HUES64 (cell line): ENCODE data around the gene MUC15.

Experiments used
- H3K27ac ChIP-seq: 2 replicates; pipeline ENCODE4 v1.7.0; 2013; ENCODE audit warnings: low read depth, low read length, inconsistent platforms
- H3K27me3 ChIP-seq: 2 replicates; pipeline ENCODE4 v1.6.1; 2013; ENCODE audit warnings: mild to moderate bottlenecking, low read length; ENCODE audit not compliant: insufficient read depth
- H3K36me3 ChIP-seq: 2 replicates; pipeline ENCODE4 v1.6.1; 2013; ENCODE audit warnings: mild to moderate bottlenecking, low read length; ENCODE audit not compliant: insufficient read depth
- H3K4me1 ChIP-seq: 2 replicates; pipeline ENCODE4 v1.6.1; 2013; ENCODE audit warnings: mild to moderate bottlenecking, low read length, moderate library complexity; ENCODE audit not compliant: insufficient read depth
- H3K4me3 ChIP-seq: 2 replicates; pipeline ENCODE4 v1.5.1; 2013; ENCODE audit warnings: mild to moderate bottlenecking, low read length, moderate library complexity
- H3K9ac ChIP-seq: 2 replicates; pipeline ENCODE4 v1.6.1; 2013; ENCODE audit warnings: mild to moderate bottlenecking, low read depth, low read length
- H3K9me3 ChIP-seq: 2 replicates; pipeline ENCODE4 v1.6.1; 2013; ENCODE audit warnings: low read depth, low read length; ENCODE audit not compliant: insufficient read depth
- WGBS: fragments of 150-250, 120-280 bp; methylation state at CpG from one replicate; pipeline ENCODE4 v1.1.7; 2013; ENCODE audit warnings: missing lambda C conversion rate; 5-methylcytosine and 5-hydroxymethylcytosine counted together

Gene MUC15

DNA sequence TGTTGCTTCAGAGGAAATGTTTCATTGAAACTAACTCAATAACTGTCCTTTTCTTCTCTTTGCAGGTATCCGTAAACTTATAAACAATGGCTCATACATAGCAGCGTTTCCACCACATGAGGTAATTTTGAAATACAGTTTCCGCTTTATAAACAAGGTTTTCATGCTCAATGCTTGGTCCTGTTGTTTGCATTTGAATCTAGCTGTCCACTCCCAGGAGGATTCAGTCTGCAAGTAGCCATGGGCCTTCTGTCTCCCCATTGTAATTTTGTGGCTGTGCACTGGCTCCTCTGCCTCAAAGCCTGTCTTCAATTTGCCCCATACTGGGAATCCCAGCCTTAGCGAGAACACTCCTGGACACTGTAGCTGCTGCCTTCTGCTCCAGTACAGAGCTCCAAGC lies 34.7 kb downstream of the MUC15 start:
- WGBS, result 95% methylated on average over 4 of the region's 4 CpGs
- H3K27ac ChIP-seq, result no peak overlapping the region

DNA sequence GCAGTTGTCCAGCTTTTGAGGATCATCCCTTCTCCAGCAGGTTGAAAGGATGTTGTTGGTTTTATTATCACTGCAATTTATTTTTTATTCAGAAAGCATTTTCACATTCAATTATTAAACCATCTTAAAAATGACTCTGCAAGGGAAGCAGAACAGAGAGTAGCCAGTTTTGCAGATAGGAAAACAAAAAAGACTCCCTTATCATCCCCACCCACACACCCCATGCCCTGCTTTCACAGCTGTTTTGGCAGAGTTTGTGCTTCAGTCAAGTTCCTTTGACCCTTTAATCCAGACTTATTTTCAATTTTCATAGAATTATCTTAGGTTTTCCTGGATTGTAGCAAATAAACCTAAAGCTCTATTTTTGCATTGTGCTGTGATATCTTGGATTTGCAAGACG lies 44.4 kb downstream of the MUC15 start:
- H3K9ac ChIP-seq, result no peak overlapping the region
- H3K9me3 ChIP-seq, result no peaks in the 10 kb centered on the region
- H3K4me1 ChIP-seq, result peaks cover 13% of the 10 kb centered on the region
- no peak overlapping the region for H3K27ac ChIP-seq
- H3K27me3 ChIP-seq, result peaks cover 23% of the 10 kb centered on the region
- no peak overlapping the region for H3K4me3 ChIP-seq
- WGBS, result 79% methylated on average over 1 of the region's 1 CpG
- H3K36me3 ChIP-seq, result no peaks in the 10 kb centered on the region

More for the DNA sequence above, 34.7 kb downstream of the MUC15 start:
- no peaks in the 10 kb centered on the region; the same call in 1 of the 2 replicates for H3K4me1 ChIP-seq
- no peaks in the 10 kb centered on the region for H3K27me3 ChIP-seq
- H3K36me3 ChIP-seq, result no peaks in the 10 kb centered on the region
- H3K9me3 ChIP-seq, result no peaks in the 10 kb centered on the region
- H3K9ac ChIP-seq, result no peak overlapping the region
- H3K4me3 ChIP-seq, result no peak overlapping the region

DNA sequence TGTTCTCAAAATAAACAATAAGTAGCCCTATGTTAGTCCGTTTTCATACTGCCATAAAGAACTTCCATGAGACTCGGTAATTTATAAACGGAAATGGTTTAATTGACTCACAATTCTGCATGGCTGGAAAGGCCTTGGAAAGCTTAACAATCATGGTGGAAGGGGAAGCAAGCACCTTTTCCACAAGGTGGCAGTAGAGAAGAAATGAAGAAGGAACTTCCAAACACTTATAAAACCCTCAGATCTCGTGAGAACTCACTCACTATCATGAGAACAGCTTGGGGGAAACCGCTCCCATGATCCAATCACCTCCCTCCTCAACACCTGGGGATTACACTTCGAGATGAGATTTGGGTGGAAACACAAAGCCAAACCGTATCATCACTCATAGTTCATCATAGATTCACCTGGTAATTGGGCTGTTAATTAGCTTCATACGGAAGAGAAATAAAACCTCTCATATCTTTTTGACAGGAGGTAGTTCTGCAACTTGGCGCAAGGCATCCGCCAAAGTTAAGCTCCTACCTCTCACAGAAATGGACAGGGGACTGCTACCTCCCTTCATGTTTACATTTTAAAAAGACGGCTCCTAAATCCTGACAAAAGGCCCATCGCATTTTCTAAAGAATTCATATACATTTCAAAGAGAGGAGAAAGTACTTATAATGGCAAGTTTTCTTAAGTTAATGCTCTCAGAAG lies 49.0 kb downstream of the MUC15 start:
- 32% methylated on average over 10 of the region's 12 CpGs for WGBS
- Histone ChIP-seq H3K4me3 (peak overlapping the region; percentile 58), H3K9ac (no peak overlapping the region; the same call in 1 of the 2 replicates), H3K36me3 (no peaks in the 10 kb centered on the region), H3K4me1 (peaks cover 9% of the 10 kb centered on the region; the same call in 1 of the 2 replicates), H3K27ac (peak overlapping the region; percentile 69; the same call in 1 of the 2 replicates), H3K27me3 (peaks cover 26% of the 10 kb centered on the region), H3K9me3 (no peaks in the 10 kb centered on the region)

DNA sequence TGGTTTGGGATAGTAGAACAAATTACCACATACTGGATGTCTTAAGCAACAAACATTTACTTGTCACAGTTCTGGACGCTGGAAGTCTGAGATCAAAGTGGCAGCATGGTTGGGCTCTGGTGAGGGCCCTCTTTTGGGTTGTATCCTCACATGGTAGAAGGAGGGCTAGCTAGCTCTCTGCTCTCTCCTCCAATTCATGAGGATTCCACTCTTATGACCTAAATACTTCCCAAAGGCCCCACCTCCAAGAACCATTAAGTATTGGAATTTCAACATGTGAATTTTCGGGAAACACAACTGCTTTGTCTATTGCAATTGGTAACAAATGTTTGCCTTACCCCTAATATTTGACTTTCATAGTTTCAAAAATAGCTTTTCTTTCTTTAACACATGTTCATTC lies 52.6 kb downstream of the MUC15 start:
- 92% methylated on average over 2 of the region's 2 CpGs for WGBS
- peaks cover 9% of the 10 kb centered on the region; the same call in 1 of the 2 replicates for H3K4me1 ChIP-seq
- no peak overlapping the region for H3K4me3 ChIP-seq
- peaks cover 10% of the 10 kb centered on the region for H3K27me3 ChIP-seq
- H3K27ac ChIP-seq, result no peak overlapping the region
- H3K9me3 ChIP-seq, result no peaks in the 10 kb centered on the region
- no peak overlapping the region for H3K9ac ChIP-seq
- H3K36me3 ChIP-seq, result no peaks in the 10 kb centered on the region

DNA sequence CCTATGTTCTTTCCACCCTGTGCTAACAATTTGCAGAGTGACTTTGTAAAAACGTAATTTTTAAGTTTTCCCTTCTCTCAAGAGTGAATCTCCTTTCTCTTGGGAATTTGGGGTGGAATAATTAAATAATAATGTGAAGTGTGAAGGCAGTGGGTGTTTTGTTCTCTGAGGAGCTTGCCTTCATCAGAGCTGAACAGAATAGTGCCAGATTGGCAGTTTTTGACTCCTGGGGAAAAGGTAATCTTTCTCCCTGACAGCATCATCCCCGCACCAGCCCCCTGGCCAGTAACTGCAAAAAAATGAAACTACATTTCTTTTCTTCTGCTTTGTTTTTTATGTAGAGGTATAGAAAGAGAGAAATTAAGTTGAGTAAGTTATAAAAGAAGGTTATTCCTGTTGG lies 59.9 kb downstream of the MUC15 start:
- Histone ChIP-seq H3K4me1 (no peaks in the 10 kb centered on the region), H3K27me3 (no peaks in the 10 kb centered on the region), H3K27ac (no peak overlapping the region), H3K36me3 (no peaks in the 10 kb centered on the region), H3K9ac (no peak overlapping the region), H3K4me3 (no peak overlapping the region), H3K9me3 (no peaks in the 10 kb centered on the region)
- 100% methylated on average over 2 of the region's 2 CpGs for WGBS

DNA sequence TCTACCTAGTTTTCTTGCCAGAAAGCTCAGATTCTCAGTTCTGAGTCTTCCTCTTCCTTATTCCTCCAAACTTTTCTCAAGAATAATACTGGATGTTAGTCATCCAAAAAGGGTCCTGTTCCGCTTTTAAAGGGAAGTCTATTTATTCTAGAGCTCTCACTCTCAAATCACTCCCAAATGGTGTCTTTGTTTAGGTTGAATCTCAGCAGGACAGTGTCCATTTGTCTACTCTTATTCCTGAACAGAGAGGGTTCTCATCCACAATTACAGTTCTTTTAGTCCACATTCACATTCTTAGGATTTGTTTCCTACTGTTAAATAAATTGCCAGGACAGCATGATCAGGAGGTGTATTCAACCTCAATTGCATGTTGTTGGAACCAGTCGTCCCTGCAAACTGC lies 61.3 kb downstream of the MUC15 start:
- Histone ChIP-seq H3K4me3 (no peak overlapping the region), H3K9ac (no peak overlapping the region), H3K9me3 (no peaks in the 10 kb centered on the region), H3K27me3 (no peaks in the 10 kb centered on the region), H3K27ac (no peak overlapping the region), H3K36me3 (no peaks in the 10 kb centered on the region), H3K4me1 (no peaks in the 10 kb centered on the region)
- WGBS, result 88% methylated on average over 2 of the region's 2 CpGs

DNA sequence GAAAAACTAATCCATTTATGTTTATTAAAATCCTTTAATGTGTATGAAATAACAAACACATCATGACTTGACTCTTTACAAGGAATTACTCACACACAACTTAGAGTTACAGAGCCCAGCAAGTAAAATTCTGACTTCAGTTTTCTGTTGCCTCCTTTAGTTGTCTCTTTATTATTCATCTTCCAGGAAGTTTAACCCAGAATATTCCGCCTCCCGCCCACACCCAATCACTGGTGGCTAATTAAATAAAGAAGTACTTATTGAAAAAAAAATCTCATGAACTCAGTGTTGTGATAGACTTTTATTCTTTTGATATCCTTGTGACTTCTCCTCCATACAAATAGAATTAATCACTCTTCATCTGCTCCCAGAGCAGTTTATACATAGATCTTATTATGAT lies 61.9 kb downstream of the MUC15 start:
- H3K9me3 ChIP-seq, result no peaks in the 10 kb centered on the region
- no peak overlapping the region for H3K9ac ChIP-seq
- H3K4me3 ChIP-seq, result no peak overlapping the region
- no peak overlapping the region for H3K27ac ChIP-seq
- no peaks in the 10 kb centered on the region for H3K4me1 ChIP-seq
- no peaks in the 10 kb centered on the region for H3K27me3 ChIP-seq
- 100% methylated on average over 1 of the region's 2 CpGs for WGBS
- no peaks in the 10 kb centered on the region for H3K36me3 ChIP-seq
